ENCODE results near the gene RUNX1.

The RUNX1 gene

GRCh38 chr21:34800797-34801518 lies 248.1 kb downstream of the RUNX1 start:
- no peak for DNase-seq

GRCh38 chr21:34799092-34799491 lies 250.0 kb downstream of the RUNX1 start:
- DNase-seq: no peak

GRCh38 chr21:34797921-34798535 lies 251.1 kb downstream of the RUNX1 start:
- no peak for DNase-seq

GRCh38 chr21:34797201-34797525 lies 251.9 kb downstream of the RUNX1 start:
- no peak for DNase-seq

GRCh38 chr21:34796518-34797200 lies 252.4 kb downstream of the RUNX1 start:
- no peak for DNase-seq

GRCh38 chr21:34795548-34796180 lies 253.4 kb downstream of the RUNX1 start:
- peak; percentile 30 for DNase-seq

GRCh38 chr21:34795175-34795547 lies 253.9 kb downstream of the RUNX1 start:
- peak; percentile 35 for DNase-seq

GRCh38 chr21:34794686-34795085 lies 254.4 kb downstream of the RUNX1 start:
- DNase-seq: no peak

- no peak for DNase-seq
Observed at GRCh38 chr21:34793471-34793870, 255.6 kb downstream of the RUNX1 start.

GRCh38 chr21:34792504-34793089 lies 256.5 kb downstream of the RUNX1 start:
- no peak for DNase-seq

- no peak for DNase-seq
Observed at GRCh38 chr21:34791776-34792503, 257.2 kb downstream of the RUNX1 start.

- no peak for DNase-seq
Observed at GRCh38 chr21:34790834-34791233, 258.3 kb downstream of the RUNX1 start.

GRCh38 chr21:34790341-34790740 lies 258.8 kb downstream of the RUNX1 start:
- no peak for DNase-seq

- DNase-seq: no peak
Observed at GRCh38 chr21:34788879-34789278, 260.2 kb downstream of the RUNX1 start.

- DNase-seq: no peak
Observed at GRCh38 chr21:34783815-34784214, 265.3 kb downstream of the RUNX1 start.

GRCh38 chr21:34782506-34783360 lies 266.4 kb downstream of the RUNX1 start:
- DNase-seq: peak; percentile 19

- no peak for DNase-seq
Observed at GRCh38 chr21:34781526-34781925, 267.6 kb downstream of the RUNX1 start.

GRCh38 chr21:34779860-34780259 lies 269.2 kb downstream of the RUNX1 start:
- DNase-seq: no peak

GRCh38 chr21:34775793-34776192 lies 273.3 kb downstream of the RUNX1 start:
- no peak for DNase-seq

- DNase-seq: no peak
Observed at GRCh38 chr21:34774750-34775149, 274.4 kb downstream of the RUNX1 start.

- no peak for DNase-seq
Observed at GRCh38 chr21:34771512-34772028, 277.5 kb downstream of the RUNX1 start.

Measured in retina (tissue), 1 donor.